GM21825 (cell line): Measurements from ENCODE around the gene NRSN1.

Source experiments
- ATAC-seq: cut with Tn5 transposase; IDR thresholded peaks from one replicate; pipeline ENCODE4 v1.9.1; 2021; ENCODE audit warnings: mild to moderate bottlenecking, moderate library complexity; ENCODE audit not compliant: unreplicated experiment

NRSN1 gene

DNA sequence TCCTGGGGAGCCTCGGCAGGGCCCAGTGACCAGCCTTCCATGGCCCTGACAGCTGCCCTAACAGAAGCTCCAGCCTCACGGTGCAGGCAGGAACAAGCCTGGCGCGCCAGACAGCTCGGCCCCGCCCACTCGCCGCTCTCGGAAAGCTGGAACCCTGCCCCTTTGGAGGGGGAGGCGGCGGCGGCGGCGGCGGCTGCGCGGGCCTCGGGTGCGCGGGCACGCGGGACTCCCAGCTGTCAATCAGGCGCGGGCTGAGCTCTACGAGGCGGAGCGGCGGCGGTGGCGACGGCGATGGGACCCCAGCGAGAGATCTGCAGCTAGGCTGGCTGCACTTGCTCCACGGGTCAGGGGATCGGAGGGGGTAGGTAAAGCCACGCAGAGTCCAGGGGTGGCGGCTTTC, at the start of gene NRSN1:
Gene NRSN1, plus strand, starts transcription at position 236 of the 400 bp plus-strand sequence. CDS start 8,113 bp downstream, outside the sequence.
- ATAC-seq = no peak

- ATAC-seq = no peak
These were observed 47.8 kb upstream of the NRSN1 start for GRCh38 chr6:24078200-24078599.

DNA sequence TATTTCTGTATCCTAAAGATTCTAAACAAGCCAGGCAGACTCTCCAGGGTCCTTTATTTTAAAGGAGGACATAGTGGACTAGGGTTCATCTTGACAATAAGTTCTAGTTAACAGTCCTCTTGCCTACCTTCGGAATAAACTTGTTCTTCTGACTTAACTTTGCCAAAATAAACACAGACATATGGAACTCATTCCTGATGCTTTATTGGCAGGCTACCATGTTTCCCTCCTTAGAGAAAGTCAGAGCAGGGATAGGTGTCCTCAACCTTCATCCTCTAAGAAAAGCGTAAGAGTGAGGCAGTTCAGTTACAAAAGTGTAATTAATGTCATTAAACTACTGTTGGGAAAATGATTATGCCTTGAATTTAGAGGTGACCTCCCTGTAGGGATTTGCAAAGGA, 46.9 kb upstream of the NRSN1 start:
- ATAC-seq = no peak

DNA sequence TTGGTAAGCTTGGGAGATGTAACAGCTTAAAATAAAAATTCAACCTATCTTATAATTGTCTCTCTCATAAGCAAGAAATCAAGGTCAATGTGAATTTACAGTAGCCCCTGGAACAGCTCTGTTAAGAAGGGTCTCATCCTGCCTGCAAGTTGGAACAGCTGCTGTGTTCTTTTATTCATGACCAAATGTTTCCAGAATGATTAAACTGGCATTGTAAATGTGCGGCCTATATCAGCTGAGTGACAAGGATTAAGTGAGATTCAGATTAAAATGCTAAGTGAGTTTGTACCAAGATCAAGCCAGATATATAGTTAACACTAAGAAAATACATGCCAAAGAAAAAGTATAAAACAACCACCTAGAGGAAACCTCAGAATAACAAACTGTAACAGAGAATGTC, 45.3 kb upstream of the NRSN1 start:
- no peak for ATAC-seq

DNA sequence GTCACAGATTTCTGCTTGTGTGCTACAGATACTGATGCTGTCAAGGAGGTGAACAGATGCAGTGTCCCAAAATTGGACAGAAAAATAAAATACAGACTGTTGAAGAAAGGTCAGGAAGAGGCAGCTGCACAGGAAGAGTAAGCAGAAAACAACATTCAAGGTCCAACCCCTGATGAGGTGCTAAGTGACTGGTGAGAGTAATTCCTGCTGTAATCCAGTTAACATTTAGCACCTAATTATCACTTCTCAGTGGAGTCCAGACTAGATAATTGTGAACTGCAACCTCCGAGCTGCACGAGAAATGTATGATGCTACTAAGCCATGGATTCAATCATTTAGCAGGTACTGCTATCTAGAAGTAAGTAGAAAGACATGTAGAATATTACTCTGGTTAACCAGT, 36.3 kb upstream of the NRSN1 start:
- ATAC-seq = no peak

- no peak for ATAC-seq
These were observed 33.6 kb upstream of the NRSN1 start for GRCh38 chr6:24092407-24092806.

GRCh38 chr6:24093381-24093780, 32.6 kb upstream of the NRSN1 start:
- ATAC-seq = no peak

DNA sequence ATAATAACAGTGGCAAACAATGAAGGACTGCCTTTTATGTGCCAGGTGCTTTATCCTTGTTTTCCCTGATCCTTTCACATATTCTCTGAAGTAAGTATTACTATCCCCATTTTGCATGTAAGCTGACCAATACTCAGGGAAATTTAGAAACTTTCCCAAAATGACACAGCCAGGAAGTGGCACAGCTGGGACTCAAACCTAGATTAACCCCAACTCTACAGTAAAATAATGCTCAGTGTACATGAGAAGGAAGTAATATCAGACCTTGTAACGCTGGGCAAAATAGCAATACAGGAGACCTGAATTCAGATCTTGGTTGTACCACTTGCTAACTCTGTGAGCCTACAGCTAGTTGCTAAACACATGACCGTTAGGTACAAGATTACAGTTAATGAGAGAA, 26.8 kb upstream of the NRSN1 start:
- no peak for ATAC-seq

- no peak for ATAC-seq
These were observed 25.8 kb upstream of the NRSN1 start for GRCh38 chr6:24100024-24100769.

- ATAC-seq = no peak
These were observed 25.3 kb upstream of the NRSN1 start for GRCh38 chr6:24100770-24101155.

GRCh38 chr6:24105191-24105590, 20.8 kb upstream of the NRSN1 start:
- ATAC-seq = no peak

- no peak for ATAC-seq
These were observed 19.7 kb upstream of the NRSN1 start for GRCh38 chr6:24106291-24106690.

GRCh38 chr6:24107294-24107693, 18.7 kb upstream of the NRSN1 start:
- no peak for ATAC-seq

- no peak for ATAC-seq
These were observed 18.0 kb upstream of the NRSN1 start for GRCh38 chr6:24108056-24108455.

- no peak for ATAC-seq
These were observed 15.6 kb upstream of the NRSN1 start for GRCh38 chr6:24110417-24110816.

DNA sequence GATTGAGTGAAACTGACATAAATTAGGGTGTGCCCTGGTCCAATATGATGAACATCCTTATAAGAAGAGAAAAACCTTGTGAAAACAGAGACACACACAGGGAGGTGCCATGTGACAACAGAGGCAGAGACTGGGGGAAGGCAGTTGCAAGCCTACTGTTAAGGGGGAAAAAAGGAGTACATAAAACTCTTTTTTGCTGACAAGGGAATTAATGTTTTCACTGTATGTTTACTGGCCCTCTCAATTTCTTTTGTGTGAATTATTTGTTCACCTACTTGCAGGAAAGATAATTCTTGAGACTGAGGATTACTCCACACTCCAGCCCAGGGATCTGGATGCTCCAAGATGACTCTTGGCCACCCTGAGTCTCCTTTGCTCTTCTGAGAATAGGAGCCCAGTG, 12.1 kb upstream of the NRSN1 start:
- no peak for ATAC-seq

- no peak for ATAC-seq
These were observed 9.0 kb upstream of the NRSN1 start for GRCh38 chr6:24117021-24117420.

- ATAC-seq = no peak
These were observed 3.9 kb upstream of the NRSN1 start for GRCh38 chr6:24122139-24122538.

- no peak for ATAC-seq
These were observed 674 bp downstream of the NRSN1 start for GRCh38 chr6:24126586-24127192.

- ATAC-seq = no peak
These were observed 1.3 kb downstream of the NRSN1 start for GRCh38 chr6:24127316-24127715.

- no peak for ATAC-seq
These were observed 5.7 kb downstream of the NRSN1 start for GRCh38 chr6:24131751-24132150.

DNA sequence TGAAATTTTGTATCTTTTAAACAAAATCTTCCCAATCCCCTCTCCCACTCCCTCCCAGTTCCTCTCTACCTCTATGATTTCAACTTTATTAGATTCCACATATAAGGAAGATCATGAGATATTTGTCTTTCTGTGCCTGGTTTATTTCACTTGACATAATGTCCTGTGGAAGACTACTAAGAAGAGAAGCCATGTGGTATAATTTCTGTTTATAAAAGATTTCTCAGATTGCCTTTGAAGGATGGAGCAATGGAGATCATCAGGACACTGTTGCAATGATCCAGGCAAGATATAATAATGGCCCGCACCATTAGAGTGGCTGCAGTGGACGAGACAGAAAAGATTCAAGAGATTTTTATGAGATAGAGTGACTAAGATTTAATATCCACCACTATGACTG, 13.1 kb downstream of the NRSN1 start:
- no peak for ATAC-seq

DNA sequence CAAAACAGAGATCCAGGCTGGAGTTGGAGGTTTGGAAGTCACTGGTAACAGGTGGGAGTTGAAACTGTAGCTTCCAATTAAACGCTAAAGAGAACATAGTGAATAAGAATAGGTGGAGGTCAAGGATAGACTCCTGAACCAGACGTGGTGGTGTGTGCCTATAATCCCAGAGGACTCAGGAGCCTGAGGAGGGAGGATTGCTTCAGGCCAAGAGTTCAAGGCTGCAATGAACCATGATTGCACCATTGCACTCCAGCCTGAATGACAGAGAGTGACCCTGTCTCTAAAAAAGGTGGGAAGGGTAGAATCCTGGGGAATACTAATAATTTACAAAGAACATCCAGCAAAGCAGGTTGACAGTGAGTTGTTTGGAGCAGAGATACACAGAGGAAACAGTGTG, 13.6 kb downstream of the NRSN1 start:
- ATAC-seq = no peak
